GM18861 (cell line): ENCODE data around the gene CBLN4.

Source experiments
- ATAC-seq: cut with Tn5 transposase; IDR thresholded peaks from one replicate; pipeline ENCODE4 v1.9.1; 2021; ENCODE audit not compliant: unreplicated experiment

Gene CBLN4

GRCh38 chr20:56005389-56005715, at the start of gene CBLN4:
TSS of gene CBLN4 (minus strand) at chr20:56005519. CDS start at chr20:56004171, 1,348 bp downstream.
- ATAC-seq: no peak

GRCh38 chr20:56043227-56043626, 37.9 kb upstream of the CBLN4 start:
- no peak for ATAC-seq

GRCh38 chr20:56032251-56032650, 26.9 kb upstream of the CBLN4 start:
- ATAC-seq: no peak

GRCh38 chr20:56018716-56019115, 13.4 kb upstream of the CBLN4 start:
- ATAC-seq: no peak

- ATAC-seq: no peak
These were observed 12.9 kb upstream of the CBLN4 start for GRCh38 chr20:56018194-56018593.

GRCh38 chr20:56017560-56017959, 12.2 kb upstream of the CBLN4 start:
- ATAC-seq: no peak

- ATAC-seq: no peak
These were observed 9.7 kb upstream of the CBLN4 start for GRCh38 chr20:56014998-56015397.

GRCh38 chr20:56014151-56014550, 8.8 kb upstream of the CBLN4 start:
- no peak for ATAC-seq

GRCh38 chr20:56004611-56005388, 519 bp downstream of the CBLN4 start:
- ATAC-seq: no peak

- ATAC-seq: no peak
These were observed 1.3 kb downstream of the CBLN4 start for GRCh38 chr20:56004007-56004406.

- no peak for ATAC-seq
These were observed 2.2 kb downstream of the CBLN4 start for GRCh38 chr20:56002908-56003800.

GRCh38 chr20:56001890-56002289, 3.4 kb downstream of the CBLN4 start:
- no peak for ATAC-seq

GRCh38 chr20:56001106-56001785, 4.1 kb downstream of the CBLN4 start:
- ATAC-seq: no peak

GRCh38 chr20:55978550-55978949, 26.8 kb downstream of the CBLN4 start:
- ATAC-seq: no peak

GRCh38 chr20:55977690-55978459, 27.4 kb downstream of the CBLN4 start:
- ATAC-seq: no peak

GRCh38 chr20:55974491-55975202, 30.7 kb downstream of the CBLN4 start:
- no peak for ATAC-seq

- no peak for ATAC-seq
These were observed 40.5 kb downstream of the CBLN4 start for GRCh38 chr20:55964790-55965189.

- no peak for ATAC-seq
These were observed 43.7 kb downstream of the CBLN4 start for GRCh38 chr20:55961376-55962330.

GRCh38 chr20:55953201-55953600, 52.1 kb downstream of the CBLN4 start:
- no peak for ATAC-seq
